K562 (cell line): ENCODE measurements around the gene KAT6B. TPM values are rescaled to one million over a fixed set of nuclear protein-coding genes. Genes with fewer than 3 reads are reported as not detected.
A peak's percentile ranks its signal among the peaks of the same experiment; 100 is the strongest.

Source experiments
- ATAC-seq: fragments of 200-7000 bp; cut with Tn5 transposase; 3 replicates; pipeline ENCODE4 v1.9.1; 2020; ENCODE audit warnings: moderate library complexity
- BruUV-seq: library from RNA; stranded (reverse); fragments of 400-500 nt; replicated peaks from 2 replicates; lab custom pipeline; 2021; lab: Mats Ljungman, UMichigan
- CTCF ChIA-PET: fragments of 300-600 bp; formaldehyde crosslinking; extraction: SDS; loops from one replicate; lab custom pipeline; 2021; ENCODE audit warnings: low intra/inter-chr PET ratio; lab: Yijun Ruan, JAX
- POLR2A ChIA-PET: fragments of 300-600, 350-650 bp; sonication (Branson Sonifier 250); formaldehyde crosslinking; extraction: SDS; loops from one replicate; lab custom pipeline; 2021; ENCODE audit warnings: antibody characterized with exemption, inconsistent platforms; lab: Yijun Ruan, JAX
- DNase-seq, 4 experiments: peaks; one replicate each; pipeline versions ENCODE4 v3.0.0 to v3.0.0-alpha.2; 2011 to 2018; ENCODE audit warnings: low spot score in 3 of 4, mixed read lengths in 3 of 4; ENCODE audit errors: extremely low read depth in 1 of 4
- FAIRE-seq: peaks from 2 replicates; lab custom pipeline; 2011; peaks lifted over from hg19 to GRCh38; lab: Jason Lieb, UNC
- H2AFZ ChIP-seq: 2 replicates; pipeline ENCODE4 v1.6.0; 2011; ENCODE audit warnings: low read depth, low read length, control low read depth, inconsistent platforms
- H3K27ac ChIP-seq: fragments of 200-600 bp; 3 replicates; pipeline ENCODE4 v1.8.0; 2011; ENCODE audit warnings: low read depth, mild to moderate bottlenecking, control low read depth, inconsistent platforms, low read length, moderate library complexity, mixed read lengths; ENCODE audit errors: extremely low read depth
- H3K27me3 ChIP-seq, 2 experiments: fragments of 300-600 bp in 1 of 2; 2 replicates in 1 of 2; 3 replicates in 1 of 2; pipeline versions ENCODE4 v1.6.0 to v1.8.0; 2011; ENCODE audit warnings: inconsistent platforms in 2 of 2, low read length in 2 of 2, mild to moderate bottlenecking in 1 of 2, mixed read lengths in 1 of 2, moderate library complexity in 1 of 2; ENCODE audit not compliant: control insufficient read depth in 2 of 2, insufficient read depth in 2 of 2
- H3K36me3 ChIP-seq: fragments of 300-600 bp; 3 replicates; pipeline ENCODE4 v1.8.0; 2011; ENCODE audit warnings: mild to moderate bottlenecking, low read length, inconsistent platforms; ENCODE audit not compliant: control insufficient read depth, insufficient read depth
- H3K4me1 ChIP-seq, 2 experiments: fragments of 200-600 bp in 1 of 2; replicated peaks in 1 of 2; 2 replicates in 1 of 2; 3 replicates in 1 of 2; pipeline versions ENCODE4 v1.5.1 to v1.8.0; 2011; ENCODE audit warnings: inconsistent platforms in 2 of 2, low read length in 2 of 2, mild to moderate bottlenecking in 1 of 2, mixed read lengths in 1 of 2, moderate library complexity in 1 of 2; ENCODE audit not compliant: control insufficient read depth in 2 of 2, insufficient read depth in 2 of 2
- H3K4me2 ChIP-seq: 2 replicates; pipeline ENCODE4 v1.6.1; 2011; ENCODE audit warnings: low read length, control low read depth, inconsistent platforms, mixed read lengths; ENCODE audit not compliant: insufficient read depth
- H3K4me3 ChIP-seq: fragments of 200-600 bp; sonication (generic), shearing (Covaris generic); 2 replicates; pipeline ENCODE4 v1.5.1; 2016; ENCODE audit warnings: control low read depth, inconsistent platforms
- H3K79me2 ChIP-seq: fragments of 200-600 bp; 3 replicates; pipeline ENCODE4 v1.8.0; 2011; ENCODE audit warnings: low read length, inconsistent platforms; ENCODE audit not compliant: control insufficient read depth, insufficient read depth
- H3K9ac ChIP-seq, 2 experiments: 2 replicates each; pipeline versions ENCODE4 v1.6.0 to v1.6.1; 2011; ENCODE audit warnings: low read depth in 2 of 2, low read length in 2 of 2, control low read depth in 1 of 2, inconsistent platforms in 1 of 2, mild to moderate bottlenecking in 1 of 2, mixed read lengths in 1 of 2; ENCODE audit not compliant: insufficient read depth in 1 of 2
- H3K9me1 ChIP-seq: one replicate; pipeline ENCODE4 v1.6.0; 2011; ENCODE audit warnings: inconsistent platforms, mild to moderate bottlenecking, low read length, moderate library complexity; ENCODE audit not compliant: control insufficient read depth, insufficient read depth
- H3K9me3 ChIP-seq: replicated peaks from 2 replicates; pipeline ENCODE4 v1.5.1; 2011; ENCODE audit warnings: low read depth, low read length, inconsistent platforms; ENCODE audit not compliant: control insufficient read depth, insufficient read depth
- H4K20me1 ChIP-seq: replicated peaks from 2 replicates; pipeline ENCODE4 v1.6.1; 2011; ENCODE audit warnings: low read length, inconsistent platforms, mixed read lengths; ENCODE audit not compliant: control insufficient read depth, insufficient read depth
- CEBPG ChIP-seq, 3 experiments: fragments of 200-800 bp in 1 of 3; sonication (Bioruptor generic) in 1 of 3; sonication (generic) in 1 of 3; formaldehyde crosslinking in 1 of 3; IDR thresholded peaks in 2 of 3; conservative IDR thresholded peaks in 1 of 3; 2 replicates each; pipeline versions ENCODE4 v1.6.1 to v1.8.0; 2016 to 2022; ENCODE audit warnings: missing compliant biosample characterization in 2 of 3, missing genetic modification characterization in 2 of 3, mild to moderate bottlenecking in 1 of 3, missing genetic modification reagents in 1 of 3
- DDX20 ChIP-seq: fragments of 450-650 bp; IDR thresholded peaks from 2 replicates; pipeline ENCODE4 v1.6.1; 2016; ENCODE audit warnings: missing genetic modification characterization, low read depth, mild to moderate bottlenecking, missing compliant biosample characterization, moderate library complexity
- MAZ ChIP-seq, 2 experiments: fragments of 450-650 bp in 1 of 2; sonication (generic) in 1 of 2; formaldehyde crosslinking; IDR thresholded peaks in 1 of 2; conservative IDR thresholded peaks in 1 of 2; 2 replicates each; pipeline versions ENCODE4 v1.4.0 to v1.5.0; 2020; ENCODE audit warnings: mild to moderate bottlenecking in 1 of 2, missing genetic modification reagents in 1 of 2
- SMARCE1 ChIP-seq: fragments of 450-650 bp; IDR thresholded peaks from 2 replicates; pipeline ENCODE4 v1.7.1; 2016; ENCODE audit warnings: mild to moderate bottlenecking
- ZNF79 ChIP-seq: fragments of 250-450 bp; sonication (Bioruptor Pico); IDR thresholded peaks from 2 replicates; pipeline ENCODE4 v1.4.0; 2020; ENCODE audit warnings: low read depth, mild to moderate bottlenecking, moderate library complexity
- WGBS: fragments of 100-300 bp; shearing (Covaris generic); methylation state at CpG from one replicate; pipeline ENCODE4 v1.1.6; 2016; ENCODE audit warnings: low coverage, mixed read lengths; ENCODE audit not compliant: insufficient coverage; ENCODE audit errors: missing lambda C conversion rate; 5-methylcytosine and 5-hydroxymethylcytosine counted together
- in situ Hi-C: fragments of 300-500 bp; cut with MboI; formaldehyde crosslinking; loops from 4 replicates; pipeline ENCODE4 v1.15.0; 2018; ENCODE audit warnings: inconsistent platforms, mixed read lengths
- intact Hi-C: fragments of 100-400 bp; cut with micrococcal nuclease; formaldehyde crosslinking; loops from 2 replicates; pipeline ENCODE4 v1.14.2; 2022
- polyA plus RNA-seq, 8 experiments: library from polyadenylated mRNA; depleted of rRNA in 4 of 8; stranded (reverse) in 5 of 8; unstranded in 3 of 8; fragments of >200 nt; fragmentation: Nextera tagmentation in 2 of 8; fragmentation: Illumina TruSeq in 1 of 8; extraction: Ambion mirVana in 2 of 8; extraction: Trizol in 1 of 8; gene quantifications; 2 replicates each; pipeline versions ENCODE4 v1.2.1 to v1.2.3, GENCODE V29; 2011 to 2014; ENCODE audit warnings: inconsistent platforms in 1 of 8, missing spikeins in 1 of 8
- total RNA-seq, 7 experiments: library from RNA; depleted of rRNA in 6 of 7; stranded (reverse); fragments of >200 nt in 6 of 7; fragmentation: Illumina TruSeq in 2 of 7; extraction: Trizol in 2 of 7; gene quantifications; 2 replicates each; pipeline versions ENCODE4 v1.2.1 to v1.2.3, GENCODE V29; 2011 to 2021; ENCODE audit warnings: low replicate concordance in 1 of 7
- TF ChIP-seq, protein P1 (sequence below): fragments of 450-650 bp; formaldehyde crosslinking; IDR thresholded peaks from 2 replicates; pipeline ENCODE4 v1.4.0; 2022; ENCODE audit warnings: missing genetic modification characterization

KAT6B gene
- total and polyA plus RNA-seq, 9 of the 15 experiments (the other 6 are each of a cell fraction or from before 2014, with no cell fraction given): 1.4 to 9.2 (median 6.8) TPM

DNA sequence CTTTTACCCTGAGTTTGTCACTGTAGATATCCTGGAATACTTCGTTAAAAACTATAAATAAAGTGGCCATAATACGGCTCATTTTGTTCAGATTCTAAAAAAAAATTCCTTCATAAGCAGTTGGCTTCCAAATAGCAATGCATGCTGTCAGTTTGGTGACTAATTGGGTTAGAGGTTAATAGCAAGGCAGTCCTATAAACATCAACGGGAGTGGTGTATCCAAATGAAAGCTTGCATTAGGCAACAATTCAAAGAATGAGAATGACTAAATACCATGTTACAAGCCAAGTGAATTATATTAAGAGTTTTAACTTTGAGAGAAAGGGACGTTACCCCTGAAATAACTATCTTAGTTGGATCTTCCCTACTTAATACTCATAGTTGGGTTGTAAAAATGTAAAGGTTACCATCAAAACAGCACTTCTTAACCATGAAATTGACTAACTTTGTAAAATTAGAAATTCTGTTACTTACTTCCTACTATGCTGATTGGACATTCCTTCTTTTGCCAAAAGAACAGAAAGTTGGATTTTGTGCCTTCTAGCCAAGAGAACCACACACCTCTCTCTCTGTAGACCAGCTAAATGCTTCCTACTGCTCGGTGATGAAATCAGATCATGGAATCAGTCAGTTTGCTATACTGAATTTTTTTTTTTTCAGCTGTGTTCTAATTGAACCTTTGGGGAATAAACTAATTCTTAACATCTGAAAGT lies 98.0 kb downstream of the KAT6B start (continued):
- TF ChIP-seq SMARCE1 (no peak), CEBPG (CRISPR knock-in tag; IDR thresholded peaks at IDR 0.05) (no peak), CEBPG (tag; conservative IDR thresholded peaks at IDR 0.05 in 1 of 2, IDR thresholded peaks at IDR 0.05 in 1 of 2) (peak in 1 of 2 experiments; percentile 74; a peak in 2 of 4 replicates), DDX20 (tag) (no peak)
- TF ChIP-seq, all 486 proteins: peak for 4

DNA sequence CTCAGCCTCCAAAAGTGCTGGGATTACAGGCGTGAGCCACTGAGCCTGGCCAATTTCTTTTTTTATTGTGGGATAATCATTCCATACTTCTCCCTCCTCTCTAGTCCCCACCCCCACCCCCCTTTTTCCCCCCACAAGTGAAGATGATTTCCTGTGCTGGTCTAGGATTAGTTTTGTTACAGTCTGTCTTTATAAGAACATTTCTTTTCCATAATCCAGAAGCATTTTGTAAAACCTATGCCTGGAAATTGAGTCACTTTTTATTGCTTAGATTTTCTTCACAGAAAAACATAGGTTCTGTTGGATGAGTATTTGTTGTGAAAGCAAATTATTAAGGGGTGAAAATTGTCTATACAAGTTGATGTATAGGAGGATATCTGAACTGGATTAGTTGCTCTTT lies 98.9 kb downstream of the KAT6B start:
- Histone ChIP-seq H2AFZ (no peak overlapping the region), H3K4me1 (peaks cover 9 to 14% of the 10 kb centered on the region in 2 experiments; a peak in 3 of 5 replicates), H3K4me2 (no peak overlapping the region), H3K27me3 (no peaks in the 10 kb centered on the region), H3K4me3 (no peak overlapping the region), H3K9me3 (no peaks in the 10 kb centered on the region), H3K27ac (no peak overlapping the region), H3K9me1 (no peaks in the 10 kb centered on the region), H3K36me3 (no peaks in the 10 kb centered on the region), H4K20me1 (no peaks in the 10 kb centered on the region), H3K9ac (no peak overlapping the region), H3K79me2 (no peaks in the 10 kb centered on the region)
- in situ Hi-C loops: no loop called here
- CTCF ChIA-PET: no interaction called here
- ATAC-seq (no peak), FAIRE-seq (no peak), DNase-seq (no peak)
- intact Hi-C loops: no loop called here
- 0% methylated on average over 1 of the region's 1 CpG for WGBS
- BruUV-seq: no TSS peak
- POLR2A ChIA-PET: interaction anchor here (1.3 to 2.1 kb wide), 2 partner anchors 10 kb away, joined by 4 to 11 read pairs; no protein-coding TSS in a partner anchor
- TF ChIP-seq, protein P1, sequence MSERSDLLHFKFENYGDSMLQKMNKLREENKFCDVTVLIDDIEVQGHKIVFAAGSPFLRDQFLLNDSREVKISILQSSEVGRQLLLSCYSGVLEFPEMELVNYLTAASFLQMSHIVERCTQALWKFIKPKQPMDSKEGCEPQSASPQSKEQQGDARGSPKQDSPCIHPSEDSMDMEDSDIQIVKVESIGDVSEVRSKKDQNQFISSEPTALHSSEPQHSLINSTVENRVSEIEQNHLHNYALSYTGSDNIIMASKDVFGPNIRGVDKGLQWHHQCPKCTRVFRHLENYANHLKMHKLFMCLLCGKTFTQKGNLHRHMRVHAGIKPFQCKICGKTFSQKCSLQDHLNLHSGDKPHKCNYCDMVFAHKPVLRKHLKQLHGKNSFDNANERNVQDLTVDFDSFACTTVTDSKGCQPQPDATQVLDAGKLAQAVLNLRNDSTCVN (CRISPR knock-in tag): no peak
- TF ChIP-seq ZNF79 (CRISPR knock-in tag) (no peak), MAZ (CRISPR knock-in tag; conservative IDR thresholded peaks at IDR 0.05 in 1 of 2, IDR thresholded peaks at IDR 0.05 in 1 of 2) (no peak)
